GM23338 (cell line): ENCODE measurements around the gene EFCAB6. TPM values are rescaled to one million over a fixed set of nuclear protein-coding genes. Genes with fewer than 3 reads are reported as not detected.
A peak's percentile ranks its signal among the peaks of the same experiment; 100 is the strongest.

Experiments used
- ATAC-seq: fragments of 200-7000 bp; cut with Tn5 transposase; 3 replicates; pipeline ENCODE4 v1.9.1; 2020
- DNase-seq: peaks from one replicate; pipeline ENCODE4 v3.0.0-alpha.2; 2015; ENCODE audit warnings: low spot score
- H2AFZ ChIP-seq: fragments of 200-600 bp; sonication (generic); 2 replicates; pipeline ENCODE4 v1.8.0; 2016; ENCODE audit warnings: antibody characterized with exemption, mild to moderate bottlenecking, moderate library complexity
- H3F3A ChIP-seq: fragments of 200-600 bp; sonication (generic); replicated peaks from 2 replicates; pipeline ENCODE4 v1.8.0; 2017; ENCODE audit warnings: antibody characterized with exemption, mixed run types, low read depth
- H3K27ac ChIP-seq: fragments of 200-600 bp; sonication (generic); 2 replicates; pipeline ENCODE4 v1.6.1; 2016; ENCODE audit warnings: low read depth
- H3K27me3 ChIP-seq: fragments of 200-600 bp; sonication (generic); 2 replicates; pipeline ENCODE4 v1.8.0; 2016; ENCODE audit warnings: mild to moderate bottlenecking, mixed run types, moderate library complexity; ENCODE audit not compliant: insufficient read depth
- H3K36me3 ChIP-seq: fragments of 200-600 bp; sonication (generic); 2 replicates; pipeline ENCODE4 v1.8.0; 2016; ENCODE audit warnings: mild to moderate bottlenecking; ENCODE audit not compliant: insufficient read depth
- H3K4me1 ChIP-seq: fragments of 200-600 bp; sonication (generic); 2 replicates; pipeline ENCODE4 v1.8.0; 2016; ENCODE audit warnings: mild to moderate bottlenecking, moderate library complexity; ENCODE audit not compliant: insufficient read depth
- H3K4me2 ChIP-seq: fragments of 200-600 bp; sonication (generic); 2 replicates; pipeline ENCODE4 v1.7.1; 2017; ENCODE audit warnings: mixed run types
- H3K4me3 ChIP-seq: fragments of 200-600 bp; sonication (generic); 2 replicates; pipeline ENCODE4 v1.6.1; 2016; ENCODE audit warnings: mixed run types
- H3K79me2 ChIP-seq: fragments of 200-600 bp; sonication (generic); replicated peaks from 2 replicates; pipeline ENCODE4 v1.8.0; 2017; ENCODE audit warnings: mild to moderate bottlenecking; ENCODE audit not compliant: insufficient read depth
- H3K9me2 ChIP-seq: fragments of 200-600 bp; sonication (generic); 2 replicates; pipeline ENCODE4 v1.8.0; 2017; ENCODE audit not compliant: insufficient read depth
- H4K20me1 ChIP-seq: fragments of 200-600 bp; sonication (generic); replicated peaks from 2 replicates; pipeline ENCODE4 v1.8.0; 2017; ENCODE audit warnings: mild to moderate bottlenecking; ENCODE audit not compliant: insufficient read depth
- H3K27ac Mint-ChIP-seq: 2 replicates; pipeline ENCODE4 v1.8.0; 2020; ENCODE audit warnings: inconsistent platforms, mild to moderate bottlenecking, moderate library complexity, mixed read lengths
- H3K27me3 Mint-ChIP-seq: 3 replicates; pipeline ENCODE4 v1.8.0; 2022; ENCODE audit warnings: low read depth, mild to moderate bottlenecking, moderate library complexity, mixed read lengths, inconsistent platforms; ENCODE audit not compliant: insufficient read depth, poor library complexity
- H3K36me3 Mint-ChIP-seq: 3 replicates; pipeline ENCODE4 v1.8.0; 2021; ENCODE audit warnings: low read depth, mild to moderate bottlenecking, inconsistent platforms, moderate library complexity, mixed read lengths
- H3K4me1 Mint-ChIP-seq: 3 replicates; pipeline ENCODE4 v1.8.0; 2020; ENCODE audit warnings: mild to moderate bottlenecking, inconsistent platforms, mixed read lengths
- H3K4me3 Mint-ChIP-seq: 3 replicates; pipeline ENCODE4 v1.8.0; 2021; ENCODE audit warnings: moderate library complexity, mild to moderate bottlenecking, inconsistent platforms, mixed read lengths
- H3K9me3 Mint-ChIP-seq: 3 replicates; pipeline ENCODE4 v1.8.0; 2020; ENCODE audit warnings: moderate library complexity, mild to moderate bottlenecking, inconsistent platforms, mixed read lengths
- CREB1 ChIP-seq: fragments of 250-450 bp; sonication (Bioruptor Pico); IDR thresholded peaks from 2 replicates; pipeline ENCODE4 v1.5.0; 2020; ENCODE audit warnings: low read depth, mild to moderate bottlenecking, moderate library complexity
- CTCF ChIP-seq, 2 experiments: fragments of 200-600 bp in 1 of 2; sonication (generic) in 1 of 2; conservative IDR thresholded peaks; 2 replicates each; pipeline versions ENCODE4 v1.5.1 to v1.6.1; 2016 to 2017; ENCODE audit warnings: antibody characterized with exemption in 2 of 2, low read depth in 2 of 2, mild to moderate bottlenecking in 2 of 2, moderate library complexity in 1 of 2
- EZH2 ChIP-seq: fragments of 200-600 bp; sonication (generic); IDR thresholded peaks from one replicate; pipeline ENCODE4 v1.8.0; 2017; ENCODE audit warnings: antibody characterized with exemption, mild to moderate bottlenecking, low read depth; ENCODE audit not compliant: unreplicated experiment
- EZH2phosphoT487 ChIP-seq: fragments of 200-600 bp; sonication (generic); IDR thresholded peaks from one replicate; pipeline ENCODE4 v1.8.1; 2018; ENCODE audit warnings: antibody characterized with exemption; ENCODE audit not compliant: unreplicated experiment
- JUNB ChIP-seq: IDR thresholded peaks from one replicate; pipeline ENCODE4 v1.6.1; 2016; ENCODE audit warnings: antibody characterized with exemption; ENCODE audit not compliant: unreplicated experiment
- NANOG ChIP-seq: IDR thresholded peaks from 2 replicates; pipeline ENCODE4 v1.6.1; 2016; ENCODE audit warnings: antibody characterized with exemption, borderline replicate concordance
- POLR2AphosphoS5 ChIP-seq: IDR thresholded peaks from 2 replicates; pipeline ENCODE4 v1.6.1; 2016; ENCODE audit warnings: antibody characterized with exemption, low read depth
- REST ChIP-seq: IDR thresholded peaks from one replicate; pipeline ENCODE4 v1.6.1; 2018; ENCODE audit warnings: antibody characterized with exemption; ENCODE audit not compliant: unreplicated experiment
- ZNF462 ChIP-seq: fragments of 250-450 bp; sonication (Bioruptor Pico); IDR thresholded peaks from 2 replicates; pipeline ENCODE4 v1.5.0; 2020; ENCODE audit warnings: mild to moderate bottlenecking, moderate library complexity
- polyA plus RNA-seq: library from polyadenylated mRNA; unstranded; fragments of >200 nt; fragmentation: Nextera tagmentation; extraction: Ambion mirVana; gene quantifications from 2 replicates; pipeline ENCODE4 v1.2.1, GENCODE V29; 2016
- total RNA-seq: library from RNA; depleted of rRNA; stranded (reverse); fragments of >200 nt; shearing (Covaris generic); gene quantifications from 2 replicates; pipeline ENCODE4 v1.2.3, GENCODE V29; 2014

Gene EFCAB6
- total and polyA plus RNA-seq, 2 experiments from 2014 or later = 1.1 to 1.8 TPM

- H3K9me3 Mint-ChIP-seq = peaks cover 14% of the 10 kb centered on the region
- H3K4me1 Mint-ChIP-seq = peaks cover 29% of the 10 kb centered on the region
- Histone ChIP-seq H3K4me2 (no peak overlapping the region), H3K27ac (no peak overlapping the region), H4K20me1 (no peaks in the 10 kb centered on the region; the same call in 1 of the 2 replicates), H3K4me3 (no peak overlapping the region), H2AFZ (no peak overlapping the region), H3K9me2 (no peaks in the 10 kb centered on the region), H3K4me1 (peaks cover 21% of the 10 kb centered on the region), H3K36me3 (no peaks in the 10 kb centered on the region; the same call in 1 of the 2 replicates), H3F3A (peaks cover 16% of the 10 kb centered on the region; the same call in 1 of the 2 replicates), H3K79me2 (peaks cover 65% of the 10 kb centered on the region), H3K27me3 (0 out of 2 replicates have a peak, but pooled peaks cover 2% of the 10 kb centered on the region)
- DNase-seq = no peak
- H3K27me3 Mint-ChIP-seq = peaks cover 20% of the 10 kb centered on the region
- no peak overlapping the region for H3K27ac Mint-ChIP-seq
- H3K4me3 Mint-ChIP-seq = 0 out of 3 replicates have a peak overlapping the region, but pooled peaks have one; percentile 79
- peaks cover 25% of the 10 kb centered on the region for H3K36me3 Mint-ChIP-seq
- no peak for ATAC-seq
- no peak for TF ChIP-seq POLR2AphosphoS5
Measured at GRCh38 chr22:43860126-43860525, 48.0 kb upstream of the EFCAB6 start.

GRCh38 chr22:43859621-43860020 is 47.5 kb upstream of the EFCAB6 start:
- peaks cover 21% of the 10 kb centered on the region for H3K27me3 Mint-ChIP-seq
- Histone ChIP-seq H3F3A (peaks cover 16% of the 10 kb centered on the region; the same call in 1 of the 2 replicates), H2AFZ (no peak overlapping the region), H3K27me3 (0 out of 2 replicates have a peak, but pooled peaks cover 2% of the 10 kb centered on the region), H3K4me2 (no peak overlapping the region), H4K20me1 (no peaks in the 10 kb centered on the region; the same call in 1 of the 2 replicates), H3K27ac (no peak overlapping the region), H3K36me3 (no peaks in the 10 kb centered on the region; the same call in 1 of the 2 replicates), H3K4me3 (no peak overlapping the region), H3K79me2 (peaks cover 65% of the 10 kb centered on the region), H3K4me1 (peaks cover 21% of the 10 kb centered on the region), H3K9me2 (no peaks in the 10 kb centered on the region)
- DNase-seq (no peak), ATAC-seq (no peak)
- peaks cover 30% of the 10 kb centered on the region for H3K4me1 Mint-ChIP-seq
- no peak overlapping the region for H3K4me3 Mint-ChIP-seq
- H3K27ac Mint-ChIP-seq = no peak overlapping the region
- H3K36me3 Mint-ChIP-seq = peaks cover 25% of the 10 kb centered on the region
- TF ChIP-seq EZH2phosphoT487 (no peak), REST (no peak), NANOG (no peak), CREB1 (no peak), CTCF (conservative IDR thresholded peaks at IDR 0.05; ENCODE audit: low read depth in 2 of 2) (no peak), ZNF462 (no peak), EZH2 (no peak), JUNB (no peak)
- peaks cover 14% of the 10 kb centered on the region for H3K9me3 Mint-ChIP-seq
